ENCODE results near the gene SCAMP4. TPM values are rescaled to one million over a fixed set of nuclear protein-coding genes. Genes with fewer than 3 reads are reported as not detected.

SCAMP4 gene
- total and polyA plus RNA-seq, 2 donors (not counting 1 experiment from before 2014, with no cell fraction given), result 16.9 to 29.7 TPM

GRCh38 chr19:1957562-1958248 is 52.5 kb downstream of the SCAMP4 start:
- Histone ChIP-seq H3K4me2 (ENCODE audit: extremely low read depth, insufficient read depth, low read length) (no peak overlapping the region), H3K36me3 (ENCODE audit: control insufficient read depth, insufficient read depth, low read length) (peaks cover 3% of the 10 kb centered on the region), H3K4me1 (ENCODE audit: control insufficient read depth, extremely low read depth, insufficient read depth, low read length) (no peaks in the 10 kb centered on the region), H3K4me3 (replicated peaks in 1 of 4; ENCODE audit: control extremely low read depth in 1 of 4, insufficient read depth in 1 of 4, low read depth in 3 of 4, low read length in 4 of 4) (no peak overlapping the region), H3K9me3 (ENCODE audit: control insufficient read depth, insufficient read depth, low read depth, low read length) (no peaks in the 10 kb centered on the region), H2AFZ (ENCODE audit: low read length) (no peak overlapping the region), H3K9ac (ENCODE audit: insufficient read depth, low read length) (no peak overlapping the region), H3K79me2 (ENCODE audit: control insufficient read depth, insufficient read depth, low read length) (peaks cover 39% of the 10 kb centered on the region), H4K20me1 (ENCODE audit: control insufficient read depth, extremely low read depth, insufficient read depth, low read length) (peaks cover 2% of the 10 kb centered on the region), H3K27me3 (ENCODE audit: control insufficient read depth, insufficient read depth, low read length) (no peaks in the 10 kb centered on the region), H3K27ac (ENCODE audit: insufficient read depth, low read length) (no peak overlapping the region)
- TF ChIP-seq CTCF (conservative IDR thresholded peaks at IDR 0.05 in 1 of 2, IDR thresholded peaks at IDR 0.05 in 1 of 2; ENCODE audit: low read depth in 1 of 2, low read length in 2 of 2), result no peak
- no peak for DNase-seq (ENCODE audit: low read depth in 2 of 2)

GRCh38 chr19:1959928-1960589 is 54.9 kb downstream of the SCAMP4 start:
- Histone ChIP-seq H3K4me3 (replicated peaks in 1 of 4; ENCODE audit: control extremely low read depth in 1 of 4, insufficient read depth in 1 of 4, low read depth in 3 of 4, low read length in 4 of 4) (no peak overlapping the region), H2AFZ (ENCODE audit: low read length) (no peak overlapping the region), H3K79me2 (ENCODE audit: control insufficient read depth, insufficient read depth, low read length) (peaks cover 24% of the 10 kb centered on the region), H3K4me1 (ENCODE audit: control insufficient read depth, extremely low read depth, insufficient read depth, low read length) (no peaks in the 10 kb centered on the region), H4K20me1 (ENCODE audit: control insufficient read depth, extremely low read depth, insufficient read depth, low read length) (peaks cover 2% of the 10 kb centered on the region), H3K27ac (ENCODE audit: insufficient read depth, low read length) (no peak overlapping the region), H3K27me3 (ENCODE audit: control insufficient read depth, insufficient read depth, low read length) (no peaks in the 10 kb centered on the region), H3K9ac (ENCODE audit: insufficient read depth, low read length) (no peak overlapping the region), H3K4me2 (ENCODE audit: extremely low read depth, insufficient read depth, low read length) (no peak overlapping the region), H3K36me3 (ENCODE audit: control insufficient read depth, insufficient read depth, low read length) (peaks cover 2% of the 10 kb centered on the region), H3K9me3 (ENCODE audit: control insufficient read depth, insufficient read depth, low read depth, low read length) (no peaks in the 10 kb centered on the region)
- TF ChIP-seq CTCF (conservative IDR thresholded peaks at IDR 0.05 in 1 of 2, IDR thresholded peaks at IDR 0.05 in 1 of 2; ENCODE audit: low read depth in 1 of 2, low read length in 2 of 2), result no peak
- no peak for TF ChIP-seq EZH2 (IDR thresholded peaks at IDR 0.05; ENCODE audit: low read length, missing control alignments)
- DNase-seq (ENCODE audit: low read depth in 2 of 2), result no peak

- H3K36me3 ChIP-seq (ENCODE audit: control insufficient read depth, insufficient read depth, low read length), result peaks cover 2% of the 10 kb centered on the region
- H2AFZ ChIP-seq (ENCODE audit: low read length), result no peak overlapping the region
- no peak overlapping the region for H3K27ac ChIP-seq (ENCODE audit: insufficient read depth, low read length)
- H3K79me2 ChIP-seq (ENCODE audit: control insufficient read depth, insufficient read depth, low read length), result peaks cover 20% of the 10 kb centered on the region
- no peak for DNase-seq (ENCODE audit: low read depth in 2 of 2)
- no peak overlapping the region for H3K4me2 ChIP-seq (ENCODE audit: extremely low read depth, insufficient read depth, low read length)
- no peak overlapping the region for H3K4me3 ChIP-seq (replicated peaks in 1 of 4; ENCODE audit: control extremely low read depth in 1 of 4, insufficient read depth in 1 of 4, low read depth in 3 of 4, low read length in 4 of 4)
- H3K9me3 ChIP-seq (ENCODE audit: control insufficient read depth, insufficient read depth, low read depth, low read length), result no peaks in the 10 kb centered on the region
- no peaks in the 10 kb centered on the region for H3K4me1 ChIP-seq (ENCODE audit: control insufficient read depth, extremely low read depth, insufficient read depth, low read length)
- H3K9ac ChIP-seq (ENCODE audit: insufficient read depth, low read length), result no peak overlapping the region
- H4K20me1 ChIP-seq (ENCODE audit: control insufficient read depth, extremely low read depth, insufficient read depth, low read length), result peaks cover 2% of the 10 kb centered on the region
- TF ChIP-seq EZH2 (IDR thresholded peaks at IDR 0.05; ENCODE audit: low read length, missing control alignments), result no peak
- no peak for TF ChIP-seq CTCF (conservative IDR thresholded peaks at IDR 0.05 in 1 of 2, IDR thresholded peaks at IDR 0.05 in 1 of 2; ENCODE audit: low read depth in 1 of 2, low read length in 2 of 2)
- H3K27me3 ChIP-seq (ENCODE audit: control insufficient read depth, insufficient read depth, low read length), result no peaks in the 10 kb centered on the region
Observed at GRCh38 chr19:1961000-1961883, 56.0 kb downstream of the SCAMP4 start.

Measured in fibroblast of lung (primary cell).